NCI-H345 (cell line): Measurements from ENCODE around the gene SKAP2.

ENCODE experiments used
- DNase-seq: peaks from one replicate; lab custom pipeline; 2025; lab: John Stamatoyannopoulos, UW

Gene SKAP2

DNA sequence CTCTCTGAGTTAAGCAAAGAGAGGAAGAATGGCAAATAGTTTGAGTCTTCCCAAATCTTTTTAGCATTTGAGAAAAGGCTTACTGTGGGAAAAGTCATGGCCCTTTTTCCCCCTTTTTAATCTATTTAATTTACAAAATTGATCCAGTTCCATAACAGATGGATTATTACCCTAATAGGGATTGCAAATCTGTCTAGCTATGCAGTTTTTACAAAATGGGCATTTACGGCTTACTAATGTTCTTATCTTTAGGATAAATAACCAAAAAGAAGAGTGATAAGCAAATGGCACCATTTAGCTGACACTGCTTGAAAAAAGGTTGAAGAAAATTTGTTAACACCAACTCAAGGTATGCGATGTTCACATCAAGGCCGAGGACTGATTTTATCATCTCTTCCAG lies 169.7 kb downstream of the SKAP2 start:
- DNase-seq: no peak

- DNase-seq: no peak
Measured at GRCh38 chr7:26694141-26694540, 170.2 kb downstream of the SKAP2 start.

DNA sequence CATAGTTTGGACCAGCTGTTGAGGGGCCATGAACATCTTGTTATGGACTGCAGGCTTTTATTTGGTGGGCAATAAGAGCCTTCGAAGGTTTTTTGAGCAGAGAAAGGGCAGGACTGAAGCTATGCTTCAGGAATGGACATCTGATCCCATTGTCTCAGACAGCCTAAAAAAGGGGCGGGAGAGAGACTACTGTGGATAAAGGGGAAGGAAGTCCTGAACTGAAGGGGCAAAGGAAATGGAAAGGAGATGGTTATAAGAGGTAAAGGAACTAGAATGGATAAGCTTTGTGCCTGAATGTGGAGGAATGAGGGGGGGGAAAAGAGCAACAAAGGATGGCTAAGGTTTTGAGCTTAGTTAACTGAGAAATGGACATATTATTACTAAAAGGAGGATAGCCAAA lies 172.5 kb downstream of the SKAP2 start:
- no peak for DNase-seq

DNA sequence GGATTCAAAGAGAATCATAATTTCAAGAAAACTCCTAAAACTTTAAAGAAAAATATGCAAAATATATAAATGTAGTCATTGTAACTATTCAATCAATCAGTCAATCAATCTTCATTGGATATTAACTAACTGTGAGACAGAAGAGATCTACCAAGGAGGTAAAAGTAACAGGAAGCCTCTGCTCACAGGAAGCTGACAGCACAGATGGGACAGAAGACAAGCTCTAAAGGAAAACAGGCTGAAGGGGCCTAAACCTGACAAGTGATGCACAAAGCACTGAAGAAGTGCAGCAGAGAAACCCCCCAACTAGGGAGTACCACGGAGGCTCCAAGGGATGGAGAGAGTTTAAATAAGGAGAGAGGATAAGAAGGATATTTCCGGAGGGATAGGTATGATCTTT lies 173.0 kb downstream of the SKAP2 start:
- DNase-seq: no peak

DNA sequence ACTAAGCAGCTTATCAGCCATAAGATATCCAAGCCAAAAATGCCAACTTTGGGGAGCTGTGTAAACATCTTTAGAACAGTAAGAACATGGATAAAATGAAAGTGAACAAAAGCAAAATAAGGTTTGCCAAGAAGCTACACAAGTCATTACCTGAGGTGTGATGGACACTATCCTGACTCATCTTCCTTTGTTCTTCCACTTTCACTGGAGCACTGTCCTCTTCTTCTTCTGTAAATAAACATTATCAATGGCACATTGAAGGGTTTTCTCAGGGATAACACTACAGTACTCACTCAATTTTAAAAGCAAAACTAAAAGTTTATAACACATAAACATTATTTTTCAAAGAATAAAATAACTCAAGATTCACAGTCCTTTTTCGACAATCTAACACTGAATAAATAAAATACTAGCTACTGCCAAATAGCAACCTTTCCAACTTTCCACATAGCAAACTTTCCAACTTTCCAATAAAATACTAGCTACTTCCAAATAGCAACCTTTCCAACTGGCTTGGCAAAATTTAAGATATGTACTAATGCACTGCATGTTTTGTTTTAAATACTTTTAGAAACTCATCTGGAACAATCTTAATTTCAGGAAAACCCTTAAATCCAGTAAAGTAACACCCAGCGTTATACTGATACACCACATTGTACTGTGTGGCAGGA lies 174.1 kb downstream of the SKAP2 start:
- no peak for DNase-seq

GRCh38 chr7:26688936-26689506 lies 175.4 kb downstream of the SKAP2 start:
- DNase-seq: no peak

DNA sequence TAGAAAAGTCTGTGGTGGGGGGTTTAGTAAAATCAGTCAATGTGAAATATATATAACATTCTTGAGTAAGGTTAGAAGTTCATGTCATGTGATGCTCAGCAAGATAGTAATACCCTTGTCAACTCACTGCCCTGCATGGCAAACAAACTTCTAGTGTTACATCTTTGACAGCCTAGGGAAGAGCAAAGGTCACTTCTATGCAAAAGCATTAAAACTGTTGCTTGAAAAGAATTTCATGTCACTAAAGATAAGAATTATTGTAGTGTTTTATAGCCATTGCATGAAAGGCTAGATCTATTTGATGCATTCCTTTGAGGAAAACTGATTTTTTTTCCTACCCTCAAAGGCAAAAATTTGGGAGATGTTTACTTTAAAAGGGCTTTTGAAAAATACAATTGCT lies 176.0 kb downstream of the SKAP2 start:
- no peak for DNase-seq

GRCh38 chr7:26687032-26687431 lies 177.4 kb downstream of the SKAP2 start:
- no peak for DNase-seq

DNA sequence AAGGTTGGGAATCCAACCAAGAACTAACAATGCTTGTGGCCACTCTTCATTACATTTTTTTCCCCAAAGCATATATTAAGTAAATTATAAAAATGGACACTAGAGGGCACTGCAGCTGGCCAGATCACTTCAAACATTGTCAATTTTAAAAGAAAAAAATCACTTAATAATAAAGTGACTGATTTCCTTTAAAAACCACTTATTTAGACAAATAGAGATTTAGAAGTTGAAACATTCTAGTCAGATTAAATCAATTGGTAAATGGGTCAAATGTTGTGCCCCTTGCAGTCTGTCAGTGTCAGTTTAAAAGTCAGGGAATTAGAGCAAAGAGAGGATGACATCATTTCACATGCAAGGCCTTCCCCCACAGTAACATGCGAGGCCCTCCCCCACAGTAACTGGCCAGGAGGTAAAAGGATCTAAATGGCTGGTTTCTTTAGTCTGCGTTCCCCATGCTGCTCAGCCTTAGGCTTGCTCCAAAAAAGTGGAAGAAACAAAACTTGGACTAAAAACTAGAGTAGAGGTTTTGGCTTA lies 177.9 kb downstream of the SKAP2 start:
- DNase-seq: peak; percentile 35

DNA sequence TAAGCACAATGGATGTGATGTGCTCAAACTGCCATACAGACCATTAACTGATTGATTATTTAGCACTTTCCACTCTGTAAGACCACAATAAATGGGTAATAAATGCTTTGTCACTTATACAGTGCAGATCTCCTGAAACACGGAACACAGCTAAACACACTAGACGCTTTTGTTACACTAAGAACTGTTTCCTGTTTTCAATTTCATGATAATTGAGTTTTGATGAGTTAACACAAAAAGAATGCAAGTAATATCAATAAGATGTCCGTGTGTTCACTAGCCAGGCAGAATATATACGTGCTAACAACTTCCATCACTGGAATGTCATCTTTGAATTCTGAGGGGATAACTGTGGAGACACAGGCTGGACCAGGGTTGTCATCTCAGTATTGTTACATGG lies 178.8 kb downstream of the SKAP2 start:
- no peak for DNase-seq

GRCh38 chr7:26684447-26684846 lies 179.9 kb downstream of the SKAP2 start:
- peak; percentile 59 for DNase-seq

DNA sequence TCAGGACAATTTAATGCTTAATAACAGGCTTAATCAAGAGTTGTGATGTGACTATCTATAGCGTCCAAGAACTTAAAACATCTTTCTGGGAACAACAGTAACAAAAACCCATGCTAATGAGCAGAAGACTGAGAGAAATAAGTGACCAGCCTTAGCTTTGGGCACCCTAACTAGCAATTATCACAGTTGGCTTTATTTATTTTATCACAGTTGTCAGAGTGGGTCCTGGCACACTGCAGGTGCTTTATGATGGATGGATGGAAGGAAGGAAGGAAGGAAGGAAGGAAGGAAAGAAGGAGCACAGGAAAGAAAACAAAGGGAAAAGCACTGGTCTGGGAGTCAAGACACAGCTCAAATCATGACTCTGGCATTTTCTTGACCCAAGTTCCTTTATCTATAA lies 181.1 kb downstream of the SKAP2 start:
- no peak for DNase-seq

- peak; percentile 38 for DNase-seq
Measured at GRCh38 chr7:26681819-26682418, 182.5 kb downstream of the SKAP2 start.

GRCh38 chr7:26680587-26680986 lies 183.8 kb downstream of the SKAP2 start:
- no peak for DNase-seq

- DNase-seq: no peak
Measured at GRCh38 chr7:26675143-26675887, 189.1 kb downstream of the SKAP2 start.

DNA sequence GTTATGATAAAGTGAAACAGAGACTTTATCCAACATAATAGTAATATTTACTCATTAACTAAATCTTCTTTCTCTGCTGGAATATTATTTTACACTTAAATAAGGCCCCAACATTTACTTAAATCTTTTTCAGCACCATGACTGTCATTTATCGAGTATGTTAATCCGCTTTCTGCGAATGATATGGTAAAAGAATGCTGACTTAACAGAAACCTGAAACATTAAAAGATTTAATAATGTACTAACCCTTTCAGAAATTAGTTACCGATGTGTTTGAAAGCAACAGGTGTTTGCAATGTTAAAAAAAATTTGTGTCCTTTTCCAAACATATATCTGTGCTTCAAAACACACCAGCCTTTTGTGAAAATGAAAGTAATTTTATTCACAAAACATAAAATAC lies 190.5 kb downstream of the SKAP2 start:
- DNase-seq: no peak

GRCh38 chr7:26673271-26673670 lies 191.1 kb downstream of the SKAP2 start:
- DNase-seq: no peak

DNA sequence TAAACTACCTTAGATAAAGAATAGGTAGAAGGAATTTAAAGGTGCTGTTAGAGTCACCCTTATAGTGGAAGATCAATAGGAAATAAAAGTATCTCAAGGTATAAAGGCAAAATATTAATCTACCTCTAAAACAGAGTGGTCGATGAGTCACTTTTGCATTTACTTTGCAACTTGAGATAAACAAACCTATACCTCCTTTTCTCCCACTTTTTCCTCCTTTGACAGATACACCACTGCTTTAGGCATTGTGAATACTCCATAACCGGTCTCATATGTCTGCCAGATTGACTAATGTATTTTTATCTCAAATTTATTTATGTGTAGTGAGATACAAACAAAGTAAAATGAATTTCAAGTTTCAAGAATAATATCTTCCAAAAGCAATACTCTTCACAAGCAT lies 193.5 kb downstream of the SKAP2 start:
- DNase-seq: no peak

GRCh38 chr7:26670290-26670689 lies 194.1 kb downstream of the SKAP2 start:
- no peak for DNase-seq

- no peak for DNase-seq
Measured at GRCh38 chr7:26668821-26669220, 195.6 kb downstream of the SKAP2 start.

DNA sequence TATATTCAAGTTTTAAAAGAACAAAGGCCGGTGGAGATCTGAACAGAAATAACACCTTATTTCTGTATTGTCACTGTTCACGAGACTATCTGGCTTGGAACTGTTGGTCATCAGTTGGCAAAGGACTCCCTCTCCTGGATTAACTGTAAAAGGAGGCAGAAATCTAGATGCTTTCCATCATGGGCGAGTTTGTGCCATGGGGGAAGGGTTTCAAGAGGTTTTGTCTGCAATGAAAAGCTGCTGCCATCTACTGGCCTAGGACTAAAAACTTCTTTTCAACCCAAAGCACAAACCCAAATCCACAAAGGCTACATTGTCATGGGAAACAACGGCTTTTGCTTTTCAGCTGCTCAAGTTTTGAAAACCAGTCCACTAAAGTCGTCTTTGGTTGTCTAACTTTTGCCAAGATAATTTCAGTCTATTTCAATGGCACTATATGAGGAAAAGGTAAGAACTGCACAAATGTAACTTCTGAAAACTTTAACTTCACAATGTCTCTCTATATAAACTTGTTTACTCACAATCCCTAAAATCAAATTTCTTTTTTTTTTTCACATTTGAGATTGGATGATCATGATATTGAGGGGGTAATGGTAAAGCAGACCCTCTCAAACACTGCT lies 196.8 kb downstream of the SKAP2 start:
- peak; percentile 96 for DNase-seq

GRCh38 chr7:26664735-26665416 lies 199.5 kb downstream of the SKAP2 start:
- DNase-seq: no peak
